ENCODE data around the gene CEP63. TPM values are rescaled to one million over a fixed set of nuclear protein-coding genes. Genes with fewer than 3 reads are reported as not detected.

CEP63 gene
- polyA plus RNA-seq, 3 donors: 31.1 to 41.4 (median 32.2) TPM

DNA sequence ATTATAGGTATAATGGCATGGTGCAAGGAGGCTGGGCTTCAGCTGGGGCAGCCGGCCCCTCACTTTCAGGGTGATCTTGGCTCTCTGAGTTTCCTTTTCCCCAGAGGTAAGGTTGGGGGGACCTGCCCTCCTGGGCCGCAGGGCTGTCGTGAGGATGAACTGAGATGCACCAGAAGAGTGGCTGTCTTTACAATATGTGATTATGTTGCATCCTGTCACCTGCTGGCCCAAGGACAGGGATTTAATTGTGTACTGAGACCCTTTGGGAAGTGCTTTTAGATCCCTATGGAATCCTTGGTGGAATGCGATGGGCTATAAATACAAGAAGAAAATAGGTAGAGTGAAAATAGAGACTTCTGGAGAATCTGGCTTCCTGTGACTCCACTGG is 22.2 kb upstream of the CEP63 start:
- DNase-seq (ENCODE audit: extremely low read depth in 1 of 11, low read depth in 9 of 11, low spot score in 4 of 11): no peak

DNA sequence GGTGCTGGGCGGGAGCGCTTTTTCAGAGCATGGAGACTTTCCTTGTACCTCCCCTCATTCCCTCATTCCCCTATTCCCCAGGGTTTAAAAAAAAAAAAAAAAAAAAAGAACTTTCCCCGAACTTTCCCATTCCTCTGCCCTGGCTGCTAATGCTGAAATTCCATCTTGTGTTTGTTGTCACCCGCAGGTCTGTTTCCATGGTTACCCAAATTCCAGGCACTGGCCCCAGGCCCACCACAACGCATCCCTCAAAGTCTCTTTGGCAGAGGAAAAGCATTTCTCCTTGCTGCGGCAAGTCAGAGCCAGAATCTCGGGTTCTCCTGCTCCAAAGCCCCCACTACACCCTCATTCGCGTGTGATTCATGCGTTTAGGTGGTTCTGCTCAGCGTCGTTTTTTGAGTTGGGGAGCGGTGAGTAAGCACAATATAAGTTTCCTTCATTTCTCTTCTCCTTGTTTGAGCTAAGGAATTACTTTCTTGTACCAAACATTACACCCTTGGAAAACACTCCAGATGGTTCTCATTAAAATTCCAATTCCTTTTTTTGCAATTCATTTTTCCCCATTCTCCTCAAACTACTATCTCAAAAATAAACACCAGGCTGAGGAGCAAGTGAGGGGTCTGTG is 21.7 kb upstream of the CEP63 start:
- DNase-seq (ENCODE audit: extremely low read depth in 1 of 11, low read depth in 9 of 11, low spot score in 4 of 11): peak in 10 of 11 donors; percentile 80 to 92 (median 86)

DNA sequence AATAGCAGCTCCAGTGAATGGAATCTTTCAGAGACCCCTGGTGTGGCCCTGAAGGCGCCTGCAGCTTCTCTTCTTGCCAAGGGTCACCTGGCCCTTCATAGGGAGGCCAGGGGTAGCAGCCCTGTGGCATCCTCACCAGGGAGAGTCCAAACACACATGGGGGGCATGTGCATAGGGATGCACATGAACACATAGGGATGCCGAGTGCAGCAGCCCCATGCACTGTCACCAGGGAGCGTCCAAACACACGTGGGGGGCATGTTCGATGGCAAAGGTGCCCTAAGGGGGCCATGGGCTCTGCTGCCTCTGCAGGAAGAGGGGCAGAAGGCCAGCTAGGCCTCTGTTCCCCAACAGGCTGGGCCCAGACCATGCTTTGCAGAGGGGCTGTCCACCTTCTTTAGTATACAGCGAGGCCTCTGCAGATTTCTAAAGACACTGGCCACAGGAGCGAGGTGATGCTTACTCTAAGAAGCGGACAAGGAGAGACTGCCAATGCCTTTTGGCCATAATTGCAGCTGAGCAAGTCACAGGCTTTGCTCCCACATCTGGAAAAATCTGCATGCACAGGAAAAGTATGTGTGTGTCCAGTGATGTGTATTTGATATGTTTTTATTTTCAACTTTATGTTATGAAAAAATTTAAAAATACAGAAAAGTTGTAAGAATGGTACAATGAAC is 21.0 kb upstream of the CEP63 start:
- DNase-seq (ENCODE audit: extremely low read depth in 1 of 11, low read depth in 9 of 11, low spot score in 4 of 11): no peak

DNA sequence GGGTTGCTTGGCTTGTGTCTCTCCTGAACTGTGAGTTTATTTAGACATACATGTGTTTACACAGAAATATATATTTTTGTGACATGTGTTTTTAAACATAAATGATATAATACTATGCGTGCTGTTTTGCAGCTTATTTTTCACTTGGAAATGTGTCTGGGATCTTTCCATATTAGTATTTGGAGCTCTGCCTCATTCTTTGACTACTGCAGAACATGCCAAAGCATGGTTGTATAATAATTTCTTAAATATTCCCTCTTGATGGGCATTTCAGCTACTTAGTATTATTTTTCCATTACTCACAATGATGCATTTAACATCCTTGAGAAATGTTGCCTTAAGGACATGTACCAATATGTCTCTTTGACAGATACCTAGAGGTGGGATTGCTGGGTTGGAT is 19.5 kb upstream of the CEP63 start:
- DNase-seq (ENCODE audit: extremely low read depth in 1 of 11, low read depth in 9 of 11, low spot score in 4 of 11): no peak

DNA sequence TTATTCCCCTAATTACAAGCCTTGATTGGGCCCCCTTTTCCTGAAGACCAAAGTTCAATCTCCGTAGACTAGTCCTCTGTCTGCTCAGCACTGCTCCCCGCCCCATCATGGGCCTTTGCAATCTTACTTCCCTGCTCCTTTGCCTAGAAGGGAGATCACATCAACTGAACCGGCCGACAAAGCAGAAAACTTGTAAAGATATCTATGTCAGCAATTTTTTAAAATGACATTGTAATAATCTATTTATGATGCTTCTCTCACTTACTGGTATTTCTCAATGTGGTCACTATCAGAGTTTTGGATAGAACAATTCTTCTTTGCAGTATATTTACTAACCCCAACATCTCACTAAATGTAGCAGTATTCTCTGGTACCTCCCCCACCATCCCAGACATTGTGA is 17.3 kb upstream of the CEP63 start:
- DNase-seq (ENCODE audit: extremely low read depth in 1 of 11, low read depth in 9 of 11, low spot score in 4 of 11): no peak

DNA sequence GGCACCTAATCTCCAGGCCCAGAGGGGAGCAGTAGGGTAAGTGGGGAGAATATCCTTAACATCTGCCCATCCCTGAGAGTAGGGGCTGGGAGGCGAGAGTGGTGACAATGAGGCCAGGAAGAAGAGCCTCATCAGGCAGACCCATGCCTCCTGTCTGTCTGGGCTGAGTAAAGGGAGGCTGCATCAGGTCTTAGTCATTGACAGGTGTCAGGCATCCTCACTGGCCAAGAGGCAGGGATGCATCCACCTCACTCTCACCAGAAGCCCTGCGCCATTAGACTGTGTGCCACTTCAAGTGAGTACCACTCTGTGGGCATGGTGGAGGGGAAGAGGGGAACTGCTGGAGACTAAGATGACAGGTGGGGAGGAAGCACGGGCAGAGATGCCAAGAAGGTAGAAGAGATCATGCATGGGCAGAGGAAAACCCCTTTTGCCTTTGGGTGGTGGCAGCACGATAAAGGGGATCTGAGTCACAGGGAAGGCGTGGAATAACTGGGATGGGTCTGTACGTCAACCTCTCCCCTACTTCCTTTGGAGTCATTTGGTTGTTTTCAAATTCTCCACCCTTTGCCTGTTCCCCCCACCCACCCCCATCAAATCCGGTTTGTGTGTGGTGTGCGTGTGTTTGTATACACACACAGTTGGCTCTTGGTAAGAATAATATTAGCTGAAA is 14.2 kb upstream of the CEP63 start:
- no peak for DNase-seq (ENCODE audit: extremely low read depth in 1 of 11, low read depth in 9 of 11, low spot score in 4 of 11)

DNA sequence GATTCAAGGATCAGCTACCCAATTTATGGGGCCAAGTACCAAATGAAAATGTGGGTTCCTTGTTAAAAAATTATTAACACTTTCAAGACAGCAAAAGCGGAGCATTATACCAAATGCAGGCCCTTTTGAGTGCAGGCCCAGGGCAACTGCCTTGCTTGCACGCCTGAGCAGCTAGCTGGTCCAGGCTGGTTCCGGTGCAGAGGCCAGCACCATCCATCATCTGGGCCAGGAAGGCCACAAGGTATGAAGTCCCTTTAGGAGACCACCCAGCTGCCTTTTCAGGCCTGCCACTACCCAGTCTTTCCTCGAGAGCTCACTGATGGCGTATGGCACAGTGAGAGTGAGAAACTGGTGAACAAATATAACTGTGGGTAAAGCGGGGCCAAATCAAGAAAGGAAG is 13.0 kb upstream of the CEP63 start:
- DNase-seq (ENCODE audit: extremely low read depth in 1 of 11, low read depth in 9 of 11, low spot score in 4 of 11): no peak

DNA sequence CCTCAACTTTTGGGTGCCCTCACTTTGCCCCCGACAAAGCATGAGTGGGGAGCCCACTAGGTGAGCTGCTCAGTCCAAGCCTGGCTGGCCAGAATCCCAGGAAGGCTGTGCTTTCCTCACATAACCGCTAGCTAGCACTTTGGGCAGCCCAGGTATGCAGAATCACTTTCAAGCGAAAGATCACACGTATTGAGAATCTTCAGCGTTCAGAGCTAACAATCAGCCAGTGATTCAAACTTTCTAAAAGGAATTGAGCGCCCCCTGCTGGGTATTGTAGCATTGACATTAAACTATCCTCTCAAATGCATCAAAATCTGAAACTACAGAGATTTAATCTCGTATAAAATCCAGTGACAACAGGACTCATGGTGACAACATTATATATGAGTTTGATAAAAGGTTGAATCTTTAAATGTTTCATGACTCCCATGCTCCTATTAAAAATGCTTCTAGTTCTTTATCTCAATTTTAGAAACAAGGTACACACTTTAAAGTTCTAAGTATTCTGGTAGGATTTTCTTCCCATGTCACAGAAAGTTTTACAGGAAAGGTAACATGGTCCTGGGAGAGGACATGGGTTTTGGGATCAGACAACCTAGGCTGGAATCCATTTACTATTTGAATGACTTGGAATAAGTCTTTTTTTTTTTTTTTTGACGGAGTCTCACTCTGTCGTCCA is 11.8 kb upstream of the CEP63 start:
- DNase-seq (ENCODE audit: extremely low read depth in 1 of 11, low read depth in 9 of 11, low spot score in 4 of 11): peak in 8 of 11 donors; percentile 64 to 89 (median 76)

DNA sequence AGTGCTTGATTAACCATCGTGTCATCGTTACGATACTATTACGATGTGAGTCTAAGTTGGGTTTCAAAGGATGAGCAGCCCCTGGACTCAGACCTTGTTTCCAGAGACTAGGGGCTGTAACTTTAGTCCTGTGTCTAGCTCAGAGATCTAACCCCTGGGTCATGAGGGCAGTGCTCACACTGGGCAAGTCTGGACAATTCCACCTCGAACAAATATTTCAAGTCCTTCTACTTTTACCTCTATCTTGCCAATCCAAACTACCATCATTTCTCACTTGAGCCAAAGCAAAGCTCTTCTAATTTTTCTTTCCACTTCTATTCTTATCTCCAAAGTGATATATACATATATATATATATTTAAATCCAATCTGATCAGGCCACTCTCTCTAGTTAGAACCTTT is 10.9 kb upstream of the CEP63 start:
- DNase-seq (ENCODE audit: extremely low read depth in 1 of 11, low read depth in 9 of 11, low spot score in 4 of 11): no peak

DNA sequence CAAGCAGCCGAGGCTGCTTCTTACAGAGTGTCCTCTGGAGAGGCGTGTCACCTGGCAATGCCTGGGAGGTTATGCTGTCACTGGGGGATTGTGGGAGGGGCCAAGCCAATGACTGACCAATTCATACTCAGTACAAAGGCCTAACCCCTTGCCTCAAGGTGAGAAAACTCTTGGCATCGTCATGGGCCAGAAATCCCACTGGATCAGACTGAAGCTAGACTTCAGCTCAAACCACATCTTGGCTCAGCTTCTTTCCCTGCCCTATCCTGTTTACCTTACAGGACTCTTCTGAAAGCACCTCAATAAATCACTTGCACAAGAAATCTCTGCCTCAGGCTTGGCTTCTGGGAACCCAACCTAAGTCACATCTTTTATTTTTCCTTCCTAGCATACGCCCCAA is 9.6 kb upstream of the CEP63 start:
- no peak for DNase-seq (ENCODE audit: extremely low read depth in 1 of 11, low read depth in 9 of 11, low spot score in 4 of 11)

DNA sequence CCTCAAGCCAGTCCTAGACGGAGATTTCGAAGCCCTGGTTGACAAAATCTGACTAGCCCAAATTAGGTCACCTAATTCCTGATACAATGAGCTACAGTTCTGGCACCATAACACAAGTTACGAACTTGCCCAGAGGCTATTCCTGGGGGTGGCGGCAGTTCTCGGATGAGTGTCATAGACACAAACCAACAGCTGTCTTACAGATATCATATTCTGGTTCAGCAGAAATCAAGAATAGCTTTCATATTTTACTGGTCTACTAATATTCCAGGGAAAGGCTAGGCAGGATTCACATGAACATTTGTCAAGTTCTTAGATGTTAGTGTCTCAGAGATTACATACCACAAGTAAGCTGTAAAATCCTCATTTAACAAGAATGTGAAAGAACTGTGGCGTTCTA is 8.9 kb upstream of the CEP63 start:
- no peak for DNase-seq (ENCODE audit: extremely low read depth in 1 of 11, low read depth in 9 of 11, low spot score in 4 of 11)

DNA sequence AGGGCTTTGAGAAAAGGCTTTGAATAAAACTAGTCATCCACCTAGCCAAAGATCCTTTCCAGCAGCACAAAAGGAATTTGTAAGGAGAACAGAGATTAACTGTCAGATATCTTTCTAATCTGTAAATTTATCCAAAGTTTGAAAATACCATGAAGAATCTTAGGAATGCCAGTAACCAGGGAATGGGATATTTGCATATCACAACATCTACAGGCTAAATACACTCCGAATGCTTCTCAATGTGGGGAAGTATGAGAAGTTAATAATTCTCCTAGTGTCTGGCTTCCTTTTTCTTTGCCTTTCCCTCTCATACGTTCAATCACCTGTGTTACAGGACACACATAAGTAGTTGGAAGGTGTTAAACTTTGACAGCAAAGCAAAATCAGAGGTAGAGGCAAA is 7.9 kb upstream of the CEP63 start:
- peak in 1 of 11 donors; percentile 46 for DNase-seq (ENCODE audit: extremely low read depth in 1 of 11, low read depth in 9 of 11, low spot score in 4 of 11)

DNA sequence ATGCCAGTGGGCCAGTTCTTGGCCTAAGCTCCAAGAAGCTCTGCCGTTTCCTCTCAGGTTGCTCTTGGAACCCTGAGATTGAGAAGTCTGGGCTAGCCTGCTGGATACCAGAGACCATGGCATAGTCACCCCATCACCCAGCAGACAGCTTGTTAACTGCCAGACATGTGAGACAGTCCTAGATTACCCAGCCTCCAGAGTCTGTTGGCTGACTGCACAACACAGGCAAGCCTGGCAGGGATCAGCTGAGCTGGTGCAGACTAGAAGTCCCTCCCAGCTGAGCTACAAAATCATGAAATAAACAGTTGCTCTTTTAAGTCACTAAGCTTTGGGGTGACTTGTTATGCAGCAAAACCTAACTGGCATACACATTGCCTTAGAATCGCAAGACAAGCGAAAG is 5.3 kb upstream of the CEP63 start:
- DNase-seq (ENCODE audit: extremely low read depth in 1 of 11, low read depth in 9 of 11, low spot score in 4 of 11): no peak

DNA sequence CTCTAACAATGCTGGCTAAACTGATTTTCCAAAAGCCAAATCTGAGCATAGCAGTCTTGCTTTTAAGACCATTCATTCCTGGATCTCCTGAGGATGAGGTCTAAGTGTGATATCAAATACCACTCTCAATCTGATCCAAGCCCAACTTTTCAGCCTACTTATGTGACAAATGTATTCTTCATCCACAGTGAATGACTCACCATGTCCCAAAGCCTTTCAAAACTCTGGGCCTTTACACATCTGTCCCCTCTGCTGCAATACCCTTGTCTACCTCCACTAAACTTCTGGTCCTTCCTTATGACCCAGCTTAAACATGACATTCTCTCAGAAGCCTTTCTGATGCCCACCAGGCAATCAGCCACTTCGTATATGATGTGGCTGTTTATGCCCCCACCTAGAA is 4.7 kb upstream of the CEP63 start:
- DNase-seq (ENCODE audit: extremely low read depth in 1 of 11, low read depth in 9 of 11, low spot score in 4 of 11): no peak

DNA sequence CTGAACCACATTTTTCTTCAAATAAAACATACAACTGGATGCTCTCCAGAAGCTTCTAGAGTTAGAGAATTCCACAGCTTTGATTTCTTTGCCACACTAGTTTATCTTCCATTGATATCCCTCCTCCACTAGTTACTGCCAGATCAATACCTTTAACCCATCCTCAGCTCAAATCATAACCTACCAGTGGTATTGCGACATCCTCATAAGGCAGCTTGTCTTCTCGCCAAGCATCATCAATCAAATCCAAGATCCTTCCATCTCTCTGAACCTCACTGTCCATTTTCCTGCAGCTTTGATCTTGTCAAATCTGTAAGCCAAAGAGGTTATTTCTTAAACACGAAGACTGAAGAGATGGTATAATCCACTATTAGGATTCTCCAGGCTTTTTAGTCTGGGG is 3.2 kb upstream of the CEP63 start:
- no peak for DNase-seq (ENCODE audit: extremely low read depth in 1 of 11, low read depth in 9 of 11, low spot score in 4 of 11)

DNA sequence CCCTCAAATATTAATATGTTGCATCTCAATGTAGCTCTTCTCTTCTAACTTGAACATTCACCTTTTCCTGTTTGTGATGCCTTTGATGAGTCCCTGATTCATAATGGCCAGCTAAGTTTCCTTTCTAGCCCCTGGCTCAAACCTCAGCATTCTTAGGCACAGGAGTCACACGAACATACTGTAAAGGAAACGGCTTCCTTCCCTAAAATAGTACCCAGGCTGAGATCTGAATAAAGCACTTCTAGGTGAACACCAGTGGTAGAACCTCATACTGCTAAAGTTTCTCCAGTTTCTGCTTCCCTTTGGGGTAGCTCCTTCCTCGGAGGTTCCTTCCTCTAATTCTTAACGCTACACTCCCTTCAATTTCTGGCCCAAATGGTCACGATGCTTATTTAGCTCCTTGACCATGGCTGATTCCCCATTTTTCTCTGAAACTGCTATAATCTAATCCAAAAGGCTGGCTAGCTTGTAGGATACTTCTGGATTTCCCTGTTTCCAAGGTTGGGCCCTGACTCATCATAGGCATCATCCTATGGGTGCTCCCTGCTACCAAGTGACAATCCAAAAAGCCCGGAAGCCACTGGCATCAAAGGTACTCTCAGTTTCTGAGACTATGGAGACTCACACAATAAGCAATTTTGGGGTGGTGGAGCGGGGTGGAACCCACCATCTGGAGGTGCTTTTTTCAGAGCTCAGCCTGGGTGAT is 2.5 kb upstream of the CEP63 start:
- DNase-seq (ENCODE audit: extremely low read depth in 1 of 11, low read depth in 9 of 11, low spot score in 4 of 11): no peak

DNA sequence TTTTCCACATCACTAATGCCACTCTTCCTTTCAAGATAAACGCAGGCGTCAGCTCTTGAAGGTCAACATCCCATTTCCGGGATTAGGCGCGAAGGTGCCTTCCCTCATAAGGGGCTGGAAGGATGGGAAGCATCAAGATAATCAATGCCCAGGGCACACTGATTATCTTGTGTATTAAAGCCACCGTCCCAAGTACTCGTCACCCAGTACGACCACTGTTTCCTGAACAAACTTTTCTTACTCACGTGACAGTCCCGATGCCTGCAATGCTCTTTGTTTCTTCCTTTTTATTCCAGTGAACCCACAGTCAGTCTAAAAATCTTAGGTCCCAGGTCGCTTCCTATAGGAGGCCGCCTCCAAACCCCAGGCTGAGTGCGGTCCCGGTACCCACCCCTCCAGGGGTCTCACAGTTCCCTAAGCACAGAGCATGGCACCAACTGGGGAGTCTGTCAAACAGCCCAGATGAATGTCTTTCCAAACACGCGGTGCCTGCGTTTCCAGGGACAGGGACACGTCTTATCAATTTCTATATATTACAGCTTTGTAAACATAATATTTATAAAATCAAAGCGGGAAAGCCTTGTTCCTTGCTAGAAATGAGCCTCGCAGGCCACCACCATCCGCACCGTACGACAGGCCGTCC is 661 bp upstream of the CEP63 start:
- DNase-seq (ENCODE audit: extremely low read depth in 1 of 11, low read depth in 9 of 11, low spot score in 4 of 11): peak in 3 of 11 donors; percentile 24 to 85 (median 79)

DNA sequence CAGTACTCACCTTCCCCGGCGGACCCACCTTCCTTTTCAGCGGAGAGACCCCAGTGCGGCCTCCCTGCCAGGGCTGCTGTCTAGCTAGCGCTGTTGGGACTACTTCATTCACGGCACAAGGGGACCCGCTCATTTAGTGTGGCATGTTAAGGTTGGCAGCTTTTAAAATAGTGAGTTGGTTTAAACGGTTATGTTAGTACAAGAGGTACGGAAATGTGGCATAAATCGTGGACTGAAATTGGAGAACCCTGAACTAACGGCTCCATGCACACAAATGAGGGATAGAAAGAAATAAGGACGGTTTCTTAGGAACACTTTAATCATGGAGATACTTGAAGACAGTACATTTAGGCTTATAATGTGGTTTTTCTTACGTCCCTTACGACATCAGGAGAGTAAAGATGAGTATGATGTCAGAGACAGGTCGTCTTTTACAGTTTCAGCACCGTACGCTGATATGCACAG is 752 bp downstream of the CEP63 start:
- DNase-seq (ENCODE audit: extremely low read depth in 1 of 11, low read depth in 9 of 11, low spot score in 4 of 11): peak in 3 of 11 donors; percentile 15 to 35 (median 25)

DNA sequence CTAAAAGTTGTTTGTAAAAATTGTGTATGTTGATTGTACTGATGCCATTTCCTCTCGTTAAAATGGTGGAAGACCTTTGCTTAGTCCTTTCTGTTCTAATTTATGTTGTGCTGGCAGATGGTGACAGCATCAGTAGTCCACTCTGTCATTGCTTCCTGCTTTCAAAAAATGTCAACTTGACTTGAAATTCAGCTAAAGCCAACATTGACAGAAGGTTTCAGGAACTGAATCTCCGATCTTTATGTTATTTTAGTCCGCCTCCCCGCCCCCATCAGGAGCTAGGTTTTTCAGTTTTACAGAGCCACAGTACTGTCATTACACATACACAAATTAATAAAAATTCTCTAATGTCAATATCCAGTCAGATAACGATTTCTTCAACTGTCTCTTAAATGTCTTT is 1.5 kb downstream of the CEP63 start:
- DNase-seq (ENCODE audit: extremely low read depth in 1 of 11, low read depth in 9 of 11, low spot score in 4 of 11): no peak

Data from renal cortex interstitium (tissue), 11 donors.